Stimulated activated CD4-positive, alpha-beta T cell treated with anti-CD3 and anti-CD28 coated beads, TNF-alpha, amount 100 ng/mL, for 24 hours (primary cell): ENCODE results near the gene NUP210L.

Source experiments
- DNase-seq, 3 experiments: peaks; one replicate each; pipeline ENCODE4 v3.0.0-alpha.2; 2020; ENCODE audit warnings: low read depth in 3 of 3

Gene NUP210L

GRCh38 chr1:154154534-154155191 lies at the start of gene NUP210L:
NUP210L (minus strand) TSS chr1:154155073.
- DNase-seq, result no peak

DNA sequence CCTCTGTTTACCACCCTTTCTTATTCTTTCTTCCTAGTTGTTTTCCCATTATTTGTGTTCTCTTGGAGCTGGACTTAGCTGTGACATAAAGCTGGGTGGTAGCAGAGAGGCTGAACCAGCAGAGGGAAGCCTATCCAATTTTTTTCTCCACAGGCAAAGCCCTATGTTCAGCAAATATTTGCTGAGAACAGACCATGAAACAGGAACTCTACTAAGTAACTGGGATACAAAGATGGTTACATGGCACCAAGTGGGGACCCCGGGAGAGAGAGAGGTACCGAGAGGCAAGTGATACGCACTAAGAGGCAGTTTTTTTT lies 44.6 kb upstream of the NUP210L start:
- DNase-seq, result no peak

- DNase-seq, result peak in 1 of 3 experiments; percentile 27
Observed at GRCh38 chr1:154198756-154199562, 44.1 kb upstream of the NUP210L start.

DNA sequence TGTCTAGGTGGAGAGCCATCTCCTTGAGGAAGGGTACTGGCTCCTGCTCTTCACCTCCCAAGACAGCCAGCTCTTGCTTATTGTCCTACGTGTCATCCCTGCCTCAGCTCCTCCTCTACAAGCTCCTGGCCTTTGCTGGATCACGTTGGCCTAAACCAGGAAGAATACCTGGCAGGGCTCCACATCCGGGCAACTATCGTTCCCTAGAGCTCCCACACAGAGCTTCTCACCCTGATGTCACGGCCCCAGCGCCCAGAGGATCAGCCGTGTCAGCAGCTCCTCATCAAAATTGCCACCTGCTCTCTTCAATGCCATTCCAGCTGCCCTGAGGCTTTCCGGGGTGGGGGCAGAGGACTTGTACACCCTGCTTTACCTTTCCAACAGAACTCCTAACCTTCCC lies 38.9 kb upstream of the NUP210L start:
- DNase-seq, result no peak

- DNase-seq, result no peak
Observed at GRCh38 chr1:154192476-154192875, 37.6 kb upstream of the NUP210L start.

DNA sequence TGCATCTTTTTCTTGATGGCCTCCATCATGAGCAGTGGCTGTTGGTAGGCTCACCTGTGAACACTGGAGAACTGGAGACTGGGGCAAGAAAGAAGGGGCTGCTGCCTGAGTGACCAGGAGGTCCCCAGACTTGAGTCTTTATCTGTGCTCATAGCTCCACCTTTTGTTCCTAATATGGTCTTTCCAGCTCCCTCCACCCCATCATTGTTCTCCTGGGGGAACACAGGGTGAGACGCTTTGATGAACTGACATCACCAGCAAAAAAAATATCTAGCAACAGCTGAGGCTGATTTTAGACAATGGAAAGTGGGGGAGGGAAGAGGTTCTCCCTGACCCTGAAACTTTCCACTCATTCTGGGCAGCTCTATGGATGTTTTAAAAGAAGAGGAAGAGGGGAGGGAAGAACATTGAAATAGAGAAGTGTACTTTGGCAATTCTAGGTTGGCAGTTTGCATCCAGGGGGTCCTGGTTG lies 37.2 kb upstream of the NUP210L start, which contains the start of gene TPM3:
Gene TPM3, minus strand, starts transcription at position 111 of the 472 bp plus-strand sequence. Its CDS starts 82 bp downstream, at position 29.
- no peak for DNase-seq

DNA sequence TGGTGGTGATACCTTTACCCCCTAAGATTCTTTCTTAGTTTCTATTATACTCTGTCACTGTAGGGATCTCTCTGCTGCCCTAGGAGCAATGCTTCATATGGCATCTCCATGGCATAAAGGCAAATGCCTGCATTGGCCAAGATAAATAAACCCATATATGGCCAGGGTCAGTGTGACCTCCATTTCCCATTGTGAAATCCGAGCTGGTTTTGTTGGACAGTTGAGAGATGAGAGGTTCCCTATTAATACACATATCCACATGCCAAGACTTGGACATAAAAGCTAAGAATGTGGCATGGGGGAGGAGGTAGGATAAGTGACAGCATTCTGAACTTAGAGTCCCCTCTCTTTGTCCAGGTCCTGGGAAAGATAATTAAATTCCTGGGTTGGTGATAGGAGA lies 35.7 kb upstream of the NUP210L start:
- DNase-seq, result no peak

DNA sequence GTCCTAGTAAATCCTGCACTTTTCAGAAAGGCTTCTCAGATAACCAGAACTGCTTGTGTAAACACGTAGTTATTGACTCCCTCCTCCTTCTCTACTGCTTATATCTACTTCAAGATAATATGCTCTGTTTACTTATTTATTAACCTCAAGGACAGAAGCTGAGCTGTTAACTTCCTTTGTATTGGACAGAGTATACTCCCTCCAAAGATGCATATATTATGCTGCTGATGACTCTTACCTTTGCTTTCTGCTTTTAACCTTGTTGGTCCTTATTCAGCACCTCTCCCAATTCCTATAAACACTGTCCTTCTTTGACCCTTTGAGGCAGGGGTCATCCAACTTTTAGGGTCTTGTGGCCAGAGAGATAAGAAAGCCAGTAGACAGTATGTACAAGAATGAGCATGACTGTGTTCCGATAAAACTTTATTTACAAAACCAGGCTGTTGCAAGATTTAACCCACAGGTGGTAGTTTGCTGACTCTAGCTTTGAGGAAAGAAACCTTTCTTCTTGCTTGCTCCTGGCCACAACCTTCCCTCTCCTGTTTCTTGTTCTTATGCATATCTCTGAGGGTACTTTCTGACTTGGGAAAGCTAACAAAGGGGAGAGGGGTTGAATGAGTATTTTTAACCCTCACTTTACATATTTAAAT lies 32.1 kb upstream of the NUP210L start:
- no peak for DNase-seq

GRCh38 chr1:154186177-154186576 lies 31.3 kb upstream of the NUP210L start:
- DNase-seq, result peak; percentile 47 to 64 (median 47)

GRCh38 chr1:154183046-154183915 lies 28.4 kb upstream of the NUP210L start:
- DNase-seq, result peak; percentile 93 to 96 (median 94)

GRCh38 chr1:154182344-154183045 lies 27.6 kb upstream of the NUP210L start:
- DNase-seq, result peak; percentile 60 to 85 (median 65)

DNA sequence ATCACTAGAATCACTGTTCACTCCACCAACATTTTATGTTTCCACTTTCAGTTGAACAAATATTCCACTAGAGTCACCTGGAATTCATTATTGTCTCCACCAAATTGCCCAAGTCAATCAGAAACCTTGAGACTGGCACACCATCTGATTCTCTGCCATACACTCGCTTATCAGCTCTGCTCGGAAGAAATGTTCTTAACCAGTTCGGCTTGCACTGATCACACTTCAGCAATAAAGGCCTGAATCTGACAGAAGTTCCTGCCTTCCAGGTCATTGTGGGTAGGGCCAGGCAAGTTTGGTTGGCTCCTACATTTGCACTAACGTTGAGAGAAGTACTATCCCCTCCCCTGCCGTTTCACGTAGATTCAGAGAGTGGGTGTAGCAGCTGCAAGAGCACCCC lies 27.1 kb upstream of the NUP210L start:
- no peak for DNase-seq

DNA sequence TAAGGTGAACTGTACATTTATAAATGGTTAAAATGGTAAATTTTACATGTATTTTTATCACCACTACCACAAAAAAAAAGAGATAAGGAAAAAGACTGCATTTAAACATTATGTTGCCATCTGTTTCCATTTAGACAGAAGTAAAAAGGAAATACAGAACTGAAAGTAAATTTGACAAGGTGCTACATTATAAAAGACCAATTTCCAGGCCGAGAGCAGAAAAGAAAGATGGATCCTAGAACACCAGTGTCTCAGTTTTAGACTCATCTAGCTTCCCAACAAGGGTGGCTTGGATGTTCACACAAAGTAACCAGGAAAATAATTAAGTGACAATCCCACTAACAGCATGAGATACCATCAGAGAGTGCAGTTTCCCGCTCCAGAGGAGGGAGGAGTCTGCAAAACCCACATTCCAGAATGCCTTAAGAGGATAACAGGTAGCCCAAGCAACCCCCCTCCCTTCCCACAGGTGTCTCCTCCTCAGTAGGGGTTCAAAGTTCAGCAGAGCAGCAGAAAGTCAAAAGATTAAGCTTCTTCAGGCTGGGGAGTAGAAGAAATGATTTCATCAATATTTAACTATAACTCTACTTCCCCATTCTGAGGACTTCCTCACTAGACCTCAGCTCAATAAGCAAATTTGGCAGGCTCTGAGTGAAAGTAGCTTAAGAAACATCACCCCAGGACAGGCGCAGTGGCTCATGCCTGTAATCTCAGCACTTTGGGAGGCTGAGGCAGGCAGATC lies 25.2 kb upstream of the NUP210L start:
- no peak for DNase-seq

DNA sequence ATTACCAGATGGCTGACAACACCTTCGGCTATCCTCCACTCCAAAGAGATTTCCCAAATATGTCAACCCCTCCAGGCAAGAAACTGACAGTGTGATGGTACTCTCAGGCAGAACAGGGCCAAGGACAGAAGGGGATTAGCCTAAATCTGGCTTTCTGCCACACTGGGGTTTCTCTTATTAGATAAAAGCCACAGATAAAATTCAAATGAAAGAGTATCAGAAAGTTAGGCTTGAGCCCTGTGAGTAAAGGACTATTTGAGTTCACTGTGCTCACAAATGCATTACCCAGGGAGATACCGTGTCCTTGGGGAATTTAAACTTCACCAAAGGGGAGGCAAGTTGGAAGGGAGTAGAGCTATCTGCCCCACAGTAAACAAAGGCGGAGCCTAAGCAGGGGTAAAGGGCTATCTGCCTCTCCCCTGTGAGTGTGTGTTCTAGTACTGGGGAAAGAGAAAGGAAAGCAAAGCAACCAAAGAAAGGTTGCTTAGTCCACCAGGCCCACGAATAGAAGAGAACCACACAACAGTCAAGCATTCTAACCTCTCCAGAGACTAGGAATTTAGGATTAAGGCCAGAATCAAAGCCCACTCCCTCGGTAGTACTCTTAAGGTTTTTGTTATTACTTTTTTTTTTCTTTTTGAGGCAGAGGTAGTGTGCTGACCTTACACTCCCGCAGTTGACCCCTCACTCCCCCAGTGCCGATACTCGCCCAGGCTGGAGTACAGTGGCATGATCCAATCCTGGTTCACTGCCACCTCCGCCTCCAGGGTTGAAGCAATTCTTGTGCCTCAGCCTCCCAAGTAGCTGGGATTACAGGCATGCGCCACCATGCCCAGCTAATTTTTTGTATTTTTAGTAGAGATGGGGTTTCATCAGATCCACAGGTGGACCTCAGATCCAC lies 24.3 kb upstream of the NUP210L start:
- no peak for DNase-seq

DNA sequence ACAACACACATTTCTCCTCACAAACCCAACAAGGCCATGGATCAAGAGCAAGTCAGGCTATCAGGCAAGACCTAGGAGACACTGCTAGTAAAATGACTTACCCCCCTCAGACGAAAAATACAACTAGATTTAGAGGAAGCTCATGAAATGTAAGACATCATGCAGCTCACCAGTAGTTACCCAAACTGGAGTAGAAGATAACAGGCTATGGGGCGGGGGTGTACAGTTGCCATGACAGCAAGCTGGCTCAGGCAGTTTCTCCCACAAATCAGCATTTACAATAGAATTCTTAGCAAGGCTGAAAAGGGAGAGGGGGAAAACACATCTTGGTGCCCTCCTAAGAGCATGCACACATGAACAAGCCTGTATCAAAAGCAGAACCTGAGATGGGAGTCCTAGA lies 23.1 kb upstream of the NUP210L start:
- no peak for DNase-seq

GRCh38 chr1:154176337-154176736 lies 21.5 kb upstream of the NUP210L start:
- no peak for DNase-seq

DNA sequence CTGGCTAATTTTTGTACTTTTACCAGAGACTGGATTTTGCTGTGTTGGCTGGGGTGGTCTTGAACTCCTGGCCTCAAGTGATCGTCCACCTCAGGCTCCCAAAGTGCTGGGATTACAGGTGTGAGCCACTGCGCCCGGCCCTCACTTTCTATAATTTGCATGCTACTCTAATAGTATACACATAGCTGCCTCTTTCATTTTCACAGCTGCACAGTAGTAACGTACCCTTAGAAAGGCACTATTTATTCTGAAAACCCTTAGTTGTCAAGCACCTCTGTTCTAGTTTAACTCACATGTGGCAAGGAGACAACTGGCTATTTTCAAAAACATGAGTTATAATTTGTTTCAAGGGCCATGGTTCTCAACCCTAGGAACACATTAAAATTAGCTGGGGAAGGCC lies 19.8 kb upstream of the NUP210L start:
- no peak for DNase-seq

- DNase-seq, result no peak
Observed at GRCh38 chr1:154171880-154172279, 17.0 kb upstream of the NUP210L start.

DNA sequence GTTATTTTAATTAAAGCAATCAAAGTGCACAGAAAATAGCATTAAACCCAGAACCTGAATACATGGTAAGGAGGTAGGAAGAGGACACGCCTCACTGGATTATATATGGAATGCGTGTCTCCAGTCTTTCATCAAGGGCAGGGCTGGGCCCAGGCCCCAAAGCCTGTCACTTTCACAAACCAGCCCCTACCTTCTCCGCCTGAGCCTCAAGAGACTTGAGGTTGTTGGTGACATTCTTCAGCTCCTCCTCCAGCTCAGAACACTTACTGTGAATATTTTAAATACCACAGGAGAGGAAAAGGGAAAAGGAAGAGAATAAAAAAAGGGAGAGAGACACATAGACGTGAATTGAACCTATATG lies 16.3 kb upstream of the NUP210L start:
- no peak for DNase-seq
